HepG2 (cell line): ENCODE data around the gene DCAF7. TPM values are rescaled to one million over a fixed set of nuclear protein-coding genes. Genes with fewer than 3 reads are reported as not detected.

ENCODE experiments used
- CBX2 ChIP-seq, 2 experiments: fragments of 200-600 bp in 1 of 2; sonication (generic); formaldehyde crosslinking in 1 of 2; IDR thresholded peaks; 2 replicates each; pipeline versions ENCODE4 v1.7.0 to v1.8.1; 2018 to 2022; ENCODE audit warnings: low read depth in 2 of 2, low read length in 1 of 2, mild to moderate bottlenecking in 1 of 2, missing genetic modification reagents in 1 of 2
- CEBPG ChIP-seq: IDR thresholded peaks from 2 replicates; pipeline ENCODE4 v1.6.1; 2016
- CENPBD1 ChIP-seq: sonication (generic); formaldehyde crosslinking; IDR thresholded peaks from 2 replicates; pipeline ENCODE4 v1.8.0; 2022; ENCODE audit warnings: missing genetic modification reagents, low read depth, mild to moderate bottlenecking, borderline replicate concordance
- CHCHD3 ChIP-seq: sonication (generic); formaldehyde crosslinking; IDR thresholded peaks from 2 replicates; pipeline ENCODE4 v1.8.0; 2022; ENCODE audit warnings: mild to moderate bottlenecking, missing genetic modification reagents, moderate library complexity
- ESRRA ChIP-seq: sonication (generic); formaldehyde crosslinking; IDR thresholded peaks from 2 replicates; pipeline ENCODE4 v1.5.1; 2020; ENCODE audit warnings: mild to moderate bottlenecking, low read depth, missing genetic modification reagents
- HOMEZ ChIP-seq: IDR thresholded peaks from 2 replicates; pipeline ENCODE4 v1.6.1; 2016; ENCODE audit warnings: low read depth
- HOXA7 ChIP-seq: sonication (generic); formaldehyde crosslinking; IDR thresholded peaks from 2 replicates; pipeline ENCODE4 v1.8.1; 2022; ENCODE audit warnings: mild to moderate bottlenecking, missing genetic modification reagents, moderate library complexity
- IKZF5 ChIP-seq: IDR thresholded peaks from 2 replicates; pipeline ENCODE4 v1.6.1; 2018; ENCODE audit warnings: missing genetic modification reagents, mild to moderate bottlenecking, missing compliant biosample characterization
- KDM6A ChIP-seq: IDR thresholded peaks from 2 replicates; pipeline ENCODE4 v1.6.1; 2016; ENCODE audit warnings: low read depth
- MATR3 ChIP-seq: sonication (generic); formaldehyde crosslinking; IDR thresholded peaks from 2 replicates; pipeline ENCODE4 v1.4.0; 2020; ENCODE audit warnings: missing genetic modification reagents
- NR2C2 ChIP-seq: sonication (generic); formaldehyde crosslinking; IDR thresholded peaks from 2 replicates; pipeline ENCODE4 v1.4.0; 2020; ENCODE audit warnings: missing genetic modification reagents, mild to moderate bottlenecking, moderate library complexity, borderline replicate concordance
- PAF1 ChIP-seq: IDR thresholded peaks from 2 replicates; pipeline ENCODE4 v1.6.1; 2016; ENCODE audit warnings: missing genetic modification reagents, missing compliant biosample characterization
- POLR2AphosphoS2 ChIP-seq: IDR thresholded peaks from 2 replicates; pipeline ENCODE4 v1.6.1; 2011; ENCODE audit warnings: low read depth, low read length, improper control_type of control experiment
- SIX4 ChIP-seq: sonication (generic); formaldehyde crosslinking; IDR thresholded peaks from 2 replicates; pipeline ENCODE4 v1.4.0; 2020; ENCODE audit warnings: missing genetic modification reagents
- SKI ChIP-seq: fragments of 450-650 bp; IDR thresholded peaks from one replicate; pipeline ENCODE4 v1.6.1; 2018; ENCODE audit warnings: mild to moderate bottlenecking; ENCODE audit not compliant: partially characterized antibody
- SNAPC2 ChIP-seq: sonication (generic); formaldehyde crosslinking; IDR thresholded peaks from 2 replicates; pipeline ENCODE4 v1.8.1; 2022; ENCODE audit warnings: mild to moderate bottlenecking, missing genetic modification reagents
- SP5 ChIP-seq: IDR thresholded peaks from 2 replicates; pipeline ENCODE4 v1.6.1; 2016; ENCODE audit warnings: low read depth, borderline replicate concordance
- SRSF4 ChIP-seq: fragments of 200-400 bp; formaldehyde crosslinking; IDR thresholded peaks from one replicate; pipeline ENCODE4 v1.6.1; 2018; ENCODE audit warnings: mild to moderate bottlenecking, low read depth, low read length, moderate library complexity; ENCODE audit not compliant: poor library complexity, severe bottlenecking
- TAF15 ChIP-seq: fragments of 200-400 bp; formaldehyde crosslinking; IDR thresholded peaks from one replicate; pipeline ENCODE4 v1.6.1; 2018; ENCODE audit warnings: mild to moderate bottlenecking, low read depth, low read length; ENCODE audit not compliant: poor library complexity, severe bottlenecking
- ZC3H13 ChIP-seq: sonication (generic); formaldehyde crosslinking; IDR thresholded peaks from 2 replicates; pipeline ENCODE4 v1.8.1; 2023; ENCODE audit warnings: mild to moderate bottlenecking, missing genetic modification reagents, moderate library complexity
- ZFYVE20 ChIP-seq: sonication (generic); formaldehyde crosslinking; IDR thresholded peaks from 2 replicates; pipeline ENCODE4 v1.8.0; 2023; ENCODE audit warnings: low read depth, mild to moderate bottlenecking, moderate library complexity, missing genetic modification reagents, borderline replicate concordance
- ZNF101 ChIP-seq: sonication (generic); formaldehyde crosslinking; IDR thresholded peaks from 2 replicates; pipeline ENCODE4 v1.4.0; 2020; ENCODE audit warnings: mild to moderate bottlenecking, low read depth, missing genetic modification reagents, borderline replicate concordance
- ZNF205 ChIP-seq: IDR thresholded peaks from 2 replicates; pipeline ENCODE4 v1.6.1; 2018; ENCODE audit warnings: missing biosample characterization, missing genetic modification reagents
- ZNF260 ChIP-seq: sonication (generic); formaldehyde crosslinking; IDR thresholded peaks from 2 replicates; pipeline ENCODE4 v1.4.0; 2020; ENCODE audit warnings: missing genetic modification reagents, low read depth, mild to moderate bottlenecking, borderline replicate concordance
- ZNF337 ChIP-seq: sonication (generic); formaldehyde crosslinking; IDR thresholded peaks from 2 replicates; pipeline ENCODE4 v1.5.1; 2020; ENCODE audit warnings: missing genetic modification reagents, low read depth, mild to moderate bottlenecking, borderline replicate concordance
- ZNF605 ChIP-seq: sonication (generic); formaldehyde crosslinking; IDR thresholded peaks from 2 replicates; pipeline ENCODE4 v1.8.0; 2022; ENCODE audit warnings: mild to moderate bottlenecking, missing genetic modification reagents
- ZNF616 ChIP-seq: sonication (generic); formaldehyde crosslinking; IDR thresholded peaks from 2 replicates; pipeline ENCODE4 v1.5.0; 2020; ENCODE audit warnings: low read depth, mild to moderate bottlenecking, missing genetic modification reagents
- ZNF720 ChIP-seq: sonication (generic); formaldehyde crosslinking; IDR thresholded peaks from 2 replicates; pipeline ENCODE4 v1.4.0; 2020; ENCODE audit warnings: missing genetic modification reagents
- polyA plus RNA-seq, 8 experiments: library from polyadenylated mRNA; depleted of rRNA in 3 of 8; stranded (reverse) in 7 of 8; unstranded in 1 of 8; fragments of >200 nt; fragmentation: Illumina TruSeq in 4 of 8; extraction: Trizol in 4 of 8; gene quantifications; 2 replicates each; pipeline versions ENCODE4 v1.2.1 to v1.2.3, GENCODE V29; 2011 to 2016; ENCODE audit warnings: low read depth in 4 of 8, missing spikeins in 1 of 8, mixed read lengths in 1 of 8; ENCODE audit not compliant: insufficient read depth in 1 of 8
- total RNA-seq, 5 experiments: library from RNA; depleted of rRNA; stranded (reverse); fragments of >200 nt; fragmentation: Illumina TruSeq; extraction: Trizol; gene quantifications; 2 replicates each; pipeline ENCODE4 v1.2.3, GENCODE V29; 2016; ENCODE audit warnings: low read depth in 1 of 5

Gene DCAF7
- total and polyA plus RNA-seq, 2 of the 13 experiments (the other 11 are each of a cell fraction or from before 2014, with no cell fraction given) = 55.2 to 73.4 TPM

GRCh38 chr17:63621684-63622573, 71.7 kb downstream of the DCAF7 start, which contains the start of gene MAP3K3 (continued):
- TF ChIP-seq ZFYVE20 (CRISPR knock-in tag) = no peak
- TF ChIP-seq ESRRA (CRISPR knock-in tag) = peak; percentile 81; the same call in 1 of the 2 replicates
- TF ChIP-seq NR2C2 (CRISPR knock-in tag) = peak; percentile 13; the same call in 1 of the 2 replicates
- TF ChIP-seq ZNF101 (CRISPR knock-in tag) = no peak
- TF ChIP-seq KDM6A = no peak
- peak; percentile 34 for TF ChIP-seq SKI
- peak; percentile 68; the same call in 1 of the 2 replicates for TF ChIP-seq CEBPG (CRISPR knock-in tag)
- TF ChIP-seq CENPBD1 (CRISPR knock-in tag) = no peak
- TF ChIP-seq ZNF337 (CRISPR knock-in tag) = peak; percentile 92
- TF ChIP-seq CHCHD3 = 0 out of 2 replicates have a peak, but pooled peaks have one; percentile 24
- 0 out of 2 replicates have a peak, but pooled peaks have one; percentile 58 for TF ChIP-seq ZC3H13 (CRISPR knock-in tag)
- TF ChIP-seq ZNF205 (CRISPR knock-in tag) = peak; percentile 77; the same call in 1 of the 2 replicates
- TF ChIP-seq IKZF5 (CRISPR knock-in tag) = no peak
- no peak for TF ChIP-seq ZNF720 (CRISPR knock-in tag)
- peak; percentile 26 for TF ChIP-seq TAF15
- TF ChIP-seq SNAPC2 (CRISPR knock-in tag) = no peak
- no peak for TF ChIP-seq ZNF616 (CRISPR knock-in tag)
- TF ChIP-seq ZNF260 (CRISPR knock-in tag) = no peak
- no peak for TF ChIP-seq POLR2AphosphoS2
- peak; percentile 62; the same call in 1 of the 2 replicates for TF ChIP-seq HOMEZ (CRISPR knock-in tag)
- TF ChIP-seq SIX4 = no peak
- TF ChIP-seq PAF1 = no peak
- no peak for TF ChIP-seq SRSF4
- TF ChIP-seq CBX2 (IDR thresholded peaks at IDR 0.05; ENCODE audit: low read depth, low read length) = no peak
- no peak for TF ChIP-seq CBX2 (CRISPR knock-in tag; IDR thresholded peaks at IDR 0.05; ENCODE audit: low read depth)
- peak; percentile 93 for TF ChIP-seq ZNF605 (CRISPR knock-in tag)
- TF ChIP-seq HOXA7 (CRISPR knock-in tag) = no peak
- peak; percentile 98 for TF ChIP-seq SP5 (CRISPR knock-in tag)
- TF ChIP-seq MATR3 = no peak
